Stimulated activated CD4-positive, alpha-beta T cell treated with anti-CD3 and anti-CD28 coated beads, TNF-alpha, amount 100 ng/mL, for 48 hours (primary cell): ENCODE results near the gene TAOK3.

Experiments
- DNase-seq, 3 donors: peaks; one replicate each; pipeline ENCODE4 v3.0.0-alpha.2; 2020; ENCODE audit warnings: low read depth in 3 of 3

The TAOK3 gene

GRCh38 chr12:118206107-118206412, 166.6 kb downstream of the TAOK3 start:
- no peak for DNase-seq

GRCh38 chr12:118193958-118194357, 178.7 kb downstream of the TAOK3 start:
- DNase-seq, result no peak

- DNase-seq, result no peak
Observed at GRCh38 chr12:118193477-118193876, 179.2 kb downstream of the TAOK3 start.

- no peak for DNase-seq
Observed at GRCh38 chr12:118190266-118190665, 182.4 kb downstream of the TAOK3 start.

- DNase-seq, result no peak
Observed at GRCh38 chr12:118189741-118190191, 182.9 kb downstream of the TAOK3 start.

- DNase-seq, result no peak
Observed at GRCh38 chr12:118188690-118189371, 183.9 kb downstream of the TAOK3 start.

GRCh38 chr12:118187751-118188435, 184.8 kb downstream of the TAOK3 start:
- no peak for DNase-seq

- no peak for DNase-seq
Observed at GRCh38 chr12:118185602-118186397, 186.9 kb downstream of the TAOK3 start.

- DNase-seq, result no peak
Observed at GRCh38 chr12:118183711-118184110, 189.0 kb downstream of the TAOK3 start.

GRCh38 chr12:118183155-118183554, 189.6 kb downstream of the TAOK3 start:
- no peak for DNase-seq

- no peak for DNase-seq
Observed at GRCh38 chr12:118175823-118176447, 196.8 kb downstream of the TAOK3 start.

GRCh38 chr12:118166946-118167345, 205.8 kb downstream of the TAOK3 start:
- no peak for DNase-seq

GRCh38 chr12:118164798-118165486, 207.8 kb downstream of the TAOK3 start:
- DNase-seq, result no peak

GRCh38 chr12:118160536-118160935, 212.2 kb downstream of the TAOK3 start:
- no peak for DNase-seq

GRCh38 chr12:118151755-118152154, 221.0 kb downstream of the TAOK3 start:
- DNase-seq, result no peak

GRCh38 chr12:118150625-118151024, 222.1 kb downstream of the TAOK3 start:
- no peak for DNase-seq

- DNase-seq, result no peak
Observed at GRCh38 chr12:118148287-118148686, 224.4 kb downstream of the TAOK3 start.

GRCh38 chr12:118145798-118146156, 226.9 kb downstream of the TAOK3 start:
- DNase-seq, result no peak

GRCh38 chr12:118145113-118145797, 227.5 kb downstream of the TAOK3 start:
- no peak for DNase-seq

- DNase-seq, result no peak
Observed at GRCh38 chr12:118144499-118144898, 228.2 kb downstream of the TAOK3 start.

- no peak for DNase-seq
Observed at GRCh38 chr12:118140825-118141224, 231.9 kb downstream of the TAOK3 start.
